HepG2 (cell line): ENCODE measurements around the gene FADD. TPM values are rescaled to one million over a fixed set of nuclear protein-coding genes. Genes with fewer than 3 reads are reported as not detected.

ENCODE experiments used
- ATAC-seq: fragments of 200-7000 bp; cut with Tn5 transposase; 3 replicates; pipeline ENCODE4 v1.9.1; 2020; ENCODE audit warnings: mild to moderate bottlenecking, moderate library complexity
- BruUV-seq: library from RNA; stranded (reverse); fragments of 400-500 nt; replicated peaks from 2 replicates; lab custom pipeline; 2021; lab: Mats Ljungman, UMichigan
- CTCF ChIA-PET: fragments of 300-600 bp; formaldehyde crosslinking; extraction: SDS; loops from one replicate; lab custom pipeline; 2021; ENCODE audit warnings: low total read pairs, inconsistent platforms, low intra/inter-chr PET ratio; lab: Yijun Ruan, JAX
- POLR2A ChIA-PET: fragments of 350-600 bp; sonication (Branson Sonifier 250); formaldehyde crosslinking; loops from one replicate; lab custom pipeline; 2020; ENCODE audit warnings: antibody characterized with exemption, inconsistent platforms; lab: Yijun Ruan, JAX
- DNase-seq: peaks from one replicate; pipeline ENCODE4 v3.0.0-alpha.2; 2015; ENCODE audit warnings: low spot score
- FAIRE-seq: peaks from 3 replicates; lab custom pipeline; 2011; peaks lifted over from hg19 to GRCh38; lab: Jason Lieb, UNC
- H2AFZ ChIP-seq: one replicate; pipeline ENCODE4 v1.6.1; 2011; ENCODE audit warnings: low read length, inconsistent platforms
- H3K27ac ChIP-seq: fragments of 300-600 bp; 3 replicates; pipeline ENCODE4 v1.8.0; 2011; ENCODE audit warnings: mixed run types, mild to moderate bottlenecking, mixed read lengths, low read length, inconsistent platforms; ENCODE audit not compliant: insufficient read depth; ENCODE audit errors: extremely low read length
- H3K27me3 ChIP-seq, 2 experiments: fragments of 200-600 bp in 1 of 2; 2 replicates in 1 of 2; 3 replicates in 1 of 2; pipeline versions ENCODE4 v1.6.0 to v1.8.0; 2011; ENCODE audit warnings: low read length in 2 of 2, mild to moderate bottlenecking in 2 of 2, moderate library complexity in 2 of 2, inconsistent platforms in 1 of 2; ENCODE audit not compliant: insufficient read depth in 2 of 2, control insufficient read depth in 1 of 2
- H3K36me3 ChIP-seq, 2 experiments: fragments of 200-600 bp in 1 of 2; replicated peaks in 1 of 2; 2 replicates in 1 of 2; 3 replicates in 1 of 2; pipeline versions ENCODE4 v1.5.1 to v1.8.0; 2011; ENCODE audit warnings: low read length in 2 of 2, inconsistent platforms in 1 of 2; ENCODE audit not compliant: insufficient read depth in 2 of 2, control insufficient read depth in 1 of 2
- H3K4me1 ChIP-seq: 2 replicates; pipeline ENCODE4 v1.5.1; 2012; ENCODE audit warnings: low read length, inconsistent platforms; ENCODE audit not compliant: insufficient read depth
- H3K4me2 ChIP-seq: 2 replicates; pipeline ENCODE4 v1.6.0; 2011; ENCODE audit warnings: low read depth, low read length, inconsistent platforms
- H3K4me3 ChIP-seq, 3 experiments: fragments of 200-600 bp in 1 of 3; sonication (generic), shearing (Covaris generic) in 1 of 3; replicated peaks in 1 of 3; 2 replicates each; pipeline ENCODE4 v1.5.1; 2011 to 2016; ENCODE audit warnings: low read length in 3 of 3, inconsistent platforms in 2 of 3, low read depth in 2 of 3, mild to moderate bottlenecking in 2 of 3, control low read depth in 1 of 3, mixed read lengths in 1 of 3; ENCODE audit not compliant: insufficient read depth in 1 of 3
- H3K79me2 ChIP-seq: one replicate; pipeline ENCODE4 v1.6.1; 2011; ENCODE audit warnings: low read length, inconsistent platforms; ENCODE audit not compliant: insufficient read depth
- H3K9ac ChIP-seq: 2 replicates; pipeline ENCODE4 v1.6.0; 2011; ENCODE audit warnings: mild to moderate bottlenecking, low read depth, low read length, inconsistent platforms; ENCODE audit not compliant: insufficient read depth
- H3K9me3 ChIP-seq: 2 replicates; pipeline ENCODE4 v1.5.1; 2012; ENCODE audit warnings: mild to moderate bottlenecking, low read length
- H4K20me1 ChIP-seq: 2 replicates; pipeline ENCODE4 v1.6.0; 2011; ENCODE audit warnings: inconsistent platforms, mild to moderate bottlenecking, low read length, moderate library complexity; ENCODE audit not compliant: insufficient read depth
- FOSL2 ChIP-seq: sonication (generic); formaldehyde crosslinking; IDR thresholded peaks from 2 replicates; pipeline ENCODE4 v1.4.0; 2020; ENCODE audit warnings: missing genetic modification reagents
- KLF12 ChIP-seq: sonication (generic); formaldehyde crosslinking; IDR thresholded peaks from 2 replicates; pipeline ENCODE4 v1.4.0; 2020; ENCODE audit warnings: missing genetic modification reagents, borderline replicate concordance
- KMT2A ChIP-seq: sonication (generic); formaldehyde crosslinking; IDR thresholded peaks from 2 replicates; pipeline ENCODE4 v1.4.0; 2020; ENCODE audit warnings: missing genetic modification reagents
- MEIS2 ChIP-seq: sonication (generic); formaldehyde crosslinking; IDR thresholded peaks from 2 replicates; pipeline ENCODE4 v1.9.0; 2021; ENCODE audit warnings: mild to moderate bottlenecking, missing genetic modification reagents
- NR2F1 ChIP-seq, 2 experiments: fragments of 450-650 bp in 1 of 2; formaldehyde crosslinking in 1 of 2; IDR thresholded peaks; 2 replicates each; pipeline versions ENCODE4 v1.5.0 to v1.6.1; 2016 to 2020; ENCODE audit warnings: mild to moderate bottlenecking in 1 of 2, missing compliant biosample characterization in 1 of 2, missing genetic modification reagents in 1 of 2, moderate library complexity in 1 of 2
- RXRB ChIP-seq: IDR thresholded peaks from 2 replicates; pipeline ENCODE4 v1.6.1; 2016; ENCODE audit warnings: borderline replicate concordance, missing genetic modification reagents, missing compliant biosample characterization
- WGBS: methylation state at CpG from one replicate; pipeline ENCODE4 v1.1.6; 2017; ENCODE audit warnings: low lambda C conversion rate; 5-methylcytosine and 5-hydroxymethylcytosine counted together
- in situ Hi-C: cut with HindIII; loops from 2 replicates; pipeline ENCODE4 v1.10.0; 2017; ENCODE audit warnings: low pct_unique_long_range_greater_than_20kb; ENCODE audit not compliant: extremely low pct_ligation_motif_present
- intact Hi-C: fragments of 100-400 bp; cut with micrococcal nuclease; formaldehyde crosslinking; loops from one replicate; pipeline ENCODE4 v1.10.0; 2022; ENCODE audit not compliant: unreplicated experiment
- polyA plus RNA-seq, 8 experiments: library from polyadenylated mRNA; depleted of rRNA in 3 of 8; stranded (reverse) in 7 of 8; unstranded in 1 of 8; fragments of >200 nt; fragmentation: Illumina TruSeq in 4 of 8; extraction: Trizol in 4 of 8; gene quantifications; 2 replicates each; pipeline versions ENCODE4 v1.2.1 to v1.2.3, GENCODE V29; 2011 to 2016; ENCODE audit warnings: low read depth in 4 of 8, missing spikeins in 1 of 8, mixed read lengths in 1 of 8; ENCODE audit not compliant: insufficient read depth in 1 of 8
- total RNA-seq, 5 experiments: library from RNA; depleted of rRNA; stranded (reverse); fragments of >200 nt; fragmentation: Illumina TruSeq; extraction: Trizol; gene quantifications; 2 replicates each; pipeline ENCODE4 v1.2.3, GENCODE V29; 2016; ENCODE audit warnings: low read depth in 1 of 5
- TF ChIP-seq, protein P1 (sequence below): IDR thresholded peaks from 2 replicates; pipeline ENCODE4 v1.6.1; 2012; ENCODE audit warnings: low read length, improper control_type of control experiment
- TF ChIP-seq, protein P2 (sequence below): sonication (generic); formaldehyde crosslinking; conservative IDR thresholded peaks from 2 replicates; pipeline ENCODE4 v1.8.0; 2022; ENCODE audit warnings: low read depth, missing genetic modification reagents

Gene FADD
- total and polyA plus RNA-seq, 2 of the 13 experiments (the other 11 are each of a cell fraction or from before 2014, with no cell fraction given), result 14.2 to 22.2 TPM

DNA sequence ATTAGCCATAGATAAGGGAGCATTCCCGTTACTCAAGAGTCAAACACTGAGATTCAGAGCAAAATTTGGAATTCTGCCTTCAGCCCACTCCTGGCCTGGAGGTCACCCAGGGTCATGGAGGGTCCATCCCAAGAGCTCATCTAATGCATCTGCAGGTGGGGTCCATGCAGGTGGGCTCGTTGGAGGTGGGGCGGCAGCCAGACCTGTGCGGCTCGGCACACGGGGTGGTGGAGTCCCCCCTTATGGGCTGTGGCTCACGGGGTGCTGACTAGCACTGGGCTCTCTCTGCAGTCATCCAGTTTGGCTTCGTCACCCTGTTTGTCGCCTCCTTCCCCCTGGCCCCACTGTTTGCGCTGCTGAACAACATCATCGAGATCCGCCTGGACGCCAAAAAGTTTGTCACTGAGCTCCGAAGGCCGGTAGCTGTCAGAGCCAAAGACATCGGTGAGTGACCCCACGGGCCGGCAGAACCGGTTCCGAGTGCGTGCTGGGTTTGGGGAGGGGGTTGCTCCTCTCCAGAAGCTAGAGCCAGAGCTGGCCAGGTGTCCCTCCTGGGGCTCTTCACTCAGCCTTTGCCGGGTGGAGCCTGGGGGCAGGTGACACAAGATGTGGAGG lies 32.4 kb upstream of the FADD start (continued):
- TF ChIP-seq, protein P1, sequence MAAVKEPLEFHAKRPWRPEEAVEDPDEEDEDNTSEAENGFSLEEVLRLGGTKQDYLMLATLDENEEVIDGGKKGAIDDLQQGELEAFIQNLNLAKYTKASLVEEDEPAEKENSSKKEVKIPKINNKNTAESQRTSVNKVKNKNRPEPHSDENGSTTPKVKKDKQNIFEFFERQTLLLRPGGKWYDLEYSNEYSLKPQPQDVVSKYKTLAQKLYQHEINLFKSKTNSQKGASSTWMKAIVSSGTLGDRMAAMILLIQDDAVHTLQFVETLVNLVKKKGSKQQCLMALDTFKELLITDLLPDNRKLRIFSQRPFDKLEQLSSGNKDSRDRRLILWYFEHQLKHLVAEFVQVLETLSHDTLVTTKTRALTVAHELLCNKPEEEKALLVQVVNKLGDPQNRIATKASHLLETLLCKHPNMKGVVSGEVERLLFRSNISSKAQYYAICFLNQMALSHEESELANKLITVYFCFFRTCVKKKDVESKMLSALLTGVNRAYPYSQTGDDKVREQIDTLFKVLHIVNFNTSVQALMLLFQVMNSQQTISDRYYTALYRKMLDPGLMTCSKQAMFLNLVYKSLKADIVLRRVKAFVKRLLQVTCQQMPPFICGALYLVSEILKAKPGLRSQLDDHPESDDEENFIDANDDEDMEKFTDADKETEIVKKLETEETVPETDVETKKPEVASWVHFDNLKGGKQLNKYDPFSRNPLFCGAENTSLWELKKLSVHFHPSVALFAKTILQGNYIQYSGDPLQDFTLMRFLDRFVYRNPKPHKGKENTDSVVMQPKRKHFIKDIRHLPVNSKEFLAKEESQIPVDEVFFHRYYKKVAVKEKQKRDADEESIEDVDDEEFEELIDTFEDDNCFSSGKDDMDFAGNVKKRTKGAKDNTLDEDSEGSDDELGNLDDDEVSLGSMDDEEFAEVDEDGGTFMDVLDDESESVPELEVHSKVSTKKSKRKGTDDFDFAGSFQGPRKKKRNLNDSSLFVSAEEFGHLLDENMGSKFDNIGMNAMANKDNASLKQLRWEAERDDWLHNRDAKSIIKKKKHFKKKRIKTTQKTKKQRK, result no peak
- TF ChIP-seq KLF12 (CRISPR knock-in tag), result no peak
- TF ChIP-seq MEIS2, result no peak
- TF ChIP-seq KMT2A (CRISPR knock-in tag), result no peak

DNA sequence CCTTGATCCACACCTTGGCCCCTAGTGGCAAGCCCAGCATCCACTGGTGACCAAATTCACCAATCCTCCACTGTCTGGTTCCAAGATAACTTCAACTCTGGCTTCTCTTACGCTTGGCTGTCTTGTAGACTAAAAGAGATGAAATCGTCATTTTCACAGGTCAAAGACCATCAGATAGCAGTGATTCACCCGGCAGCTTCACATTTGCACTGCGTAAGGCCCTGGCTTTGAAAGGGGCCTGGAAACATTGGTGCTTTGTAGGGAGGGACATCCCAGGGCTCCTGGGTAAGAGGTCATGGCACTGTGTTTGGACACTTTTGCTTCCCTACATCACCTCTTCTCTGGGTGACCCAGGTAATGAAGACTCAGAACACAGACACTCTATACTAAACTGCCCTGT lies 30.1 kb upstream of the FADD start:
- no TSS peak for BruUV-seq
- ATAC-seq (peak; percentile 29; the same call in 1 of the 3 replicates), DNase-seq (peak; percentile 20), FAIRE-seq (no peak)
- H2AFZ ChIP-seq, result no peak overlapping the region
- intact Hi-C loops (no loop called here), in situ Hi-C loops (no loop called here)
- TF ChIP-seq RXRB (CRISPR knock-in tag), result 0 out of 2 replicates have a peak, but pooled peaks have one; percentile 15
- TF ChIP-seq NR2F1 (CRISPR knock-in tag; IDR thresholded peaks at IDR 0.05), result peak in 1 of 2 experiments; percentile 39; a peak in 1 of 4 replicates
- TF ChIP-seq, protein P2, sequence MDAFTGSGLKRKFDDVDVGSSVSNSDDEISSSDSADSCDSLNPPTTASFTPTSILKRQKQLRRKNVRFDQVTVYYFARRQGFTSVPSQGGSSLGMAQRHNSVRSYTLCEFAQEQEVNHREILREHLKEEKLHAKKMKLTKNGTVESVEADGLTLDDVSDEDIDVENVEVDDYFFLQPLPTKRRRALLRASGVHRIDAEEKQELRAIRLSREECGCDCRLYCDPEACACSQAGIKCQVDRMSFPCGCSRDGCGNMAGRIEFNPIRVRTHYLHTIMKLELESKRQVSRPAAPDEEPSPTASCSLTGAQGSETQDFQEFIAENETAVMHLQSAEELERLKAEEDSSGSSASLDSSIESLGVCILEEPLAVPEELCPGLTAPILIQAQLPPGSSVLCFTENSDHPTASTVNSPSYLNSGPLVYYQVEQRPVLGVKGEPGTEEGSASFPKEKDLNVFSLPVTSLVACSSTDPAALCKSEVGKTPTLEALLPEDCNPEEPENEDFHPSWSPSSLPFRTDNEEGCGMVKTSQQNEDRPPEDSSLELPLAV, result no peak
- peak; percentile 34; the same call in 1 of the 2 replicates for TF ChIP-seq FOSL2 (CRISPR knock-in tag)
- H3K27me3 ChIP-seq, result peaks cover 0 to 29% of the 10 kb centered on the region in 2 experiments; a peak in 4 of 5 replicates
- no peak overlapping the region for H3K4me3 ChIP-seq
- H3K27ac ChIP-seq, result no peak overlapping the region
- CTCF ChIA-PET, result no interaction called here
- H4K20me1 ChIP-seq, result no peaks in the 10 kb centered on the region; the same call in 1 of the 2 replicates
- no peaks in the 10 kb centered on the region for H3K36me3 ChIP-seq
- H3K9ac ChIP-seq, result no peak overlapping the region
- H3K79me2 ChIP-seq, result no peaks in the 10 kb centered on the region
- H3K4me1 ChIP-seq, result peaks cover 16% of the 10 kb centered on the region; the same call in 1 of the 2 replicates
- H3K9me3 ChIP-seq, result no peaks in the 10 kb centered on the region
- POLR2A ChIA-PET, result no interaction called here
- 0% methylated on average over 4 of the region's 4 CpGs for WGBS
- no peak overlapping the region for H3K4me2 ChIP-seq
